GM19372 (cell line): ENCODE data around the gene HDGFL2.
A peak's percentile ranks its signal among the peaks of the same experiment; 100 is the strongest.

Experiments
- ATAC-seq: cut with Tn5 transposase; IDR thresholded peaks from one replicate; pipeline ENCODE4 v1.9.1; 2021; ENCODE audit warnings: mild to moderate bottlenecking, low read depth, moderate library complexity; ENCODE audit not compliant: unreplicated experiment

Gene HDGFL2

GRCh38 chr19:4444765-4445741 lies 27.0 kb upstream of the HDGFL2 start:
- no peak for ATAC-seq

GRCh38 chr19:4445963-4446703 lies 26.0 kb upstream of the HDGFL2 start:
- no peak for ATAC-seq

- no peak for ATAC-seq
These were observed 25.3 kb upstream of the HDGFL2 start for GRCh38 chr19:4446704-4447200.

- ATAC-seq = no peak
These were observed 24.6 kb upstream of the HDGFL2 start for GRCh38 chr19:4447327-4448146.

- no peak for ATAC-seq
These were observed 23.7 kb upstream of the HDGFL2 start for GRCh38 chr19:4448147-4448985.

GRCh38 chr19:4449022-4449638 lies 23.0 kb upstream of the HDGFL2 start:
- no peak for ATAC-seq

- no peak for ATAC-seq
These were observed 22.5 kb upstream of the HDGFL2 start for GRCh38 chr19:4449639-4450028.

GRCh38 chr19:4452230-4452990 lies 19.7 kb upstream of the HDGFL2 start:
- ATAC-seq = no peak

GRCh38 chr19:4453232-4454179 lies 18.6 kb upstream of the HDGFL2 start:
- ATAC-seq = no peak

- no peak for ATAC-seq
These were observed 17.1 kb upstream of the HDGFL2 start for GRCh38 chr19:4454747-4455718.

- ATAC-seq = no peak
These were observed 16.2 kb upstream of the HDGFL2 start for GRCh38 chr19:4455719-4456475.

GRCh38 chr19:4456476-4456842 lies 15.6 kb upstream of the HDGFL2 start:
- ATAC-seq = no peak

- peak; percentile 13 for ATAC-seq
These were observed 15.0 kb upstream of the HDGFL2 start for GRCh38 chr19:4456843-4457653.

- peak; percentile 93 for ATAC-seq
These were observed 14.3 kb upstream of the HDGFL2 start, which contains the start of gene UBXN6 for GRCh38 chr19:4457654-4458395. UBXN6 (minus strand) TSS chr19:4457794; CDS start chr19:4457697, 97 bp downstream.
